ENCODE results near the gene ZDHHC14. TPM values are rescaled to one million over a fixed set of nuclear protein-coding genes. Genes with fewer than 3 reads are reported as not detected.

ZDHHC14 gene
- total and polyA plus RNA-seq, 2 of the 8 experiments (the other 6 are each of a cell fraction or from before 2014, with no cell fraction given), result 2.9 to 5.3 TPM

GRCh38 chr6:157403686-157404051 is 22.7 kb downstream of the ZDHHC14 start:
- Histone ChIP-seq H2BK20ac (ENCODE audit: low read length) (peak overlapping the region; percentile 66; the same call in 1 of the 2 replicates), H3K14ac (ENCODE audit: insufficient read length) (no peak overlapping the region), H3K23ac (ENCODE audit: insufficient read length) (no peak overlapping the region), H4K8ac (ENCODE audit: extremely low read depth, insufficient read depth, low read length) (no peak overlapping the region), H3K4ac (replicated peaks; ENCODE audit: insufficient read length, low read depth, low read length) (no peak overlapping the region), H3K23me2 (ENCODE audit: low read depth, low read length) (no peaks in the 10 kb centered on the region), H4K91ac (replicated peaks; ENCODE audit: insufficient read length, low read length) (no peak overlapping the region), H3K4me1 (replicated peaks in 1 of 4; ENCODE audit: control insufficient read depth in 3 of 4, insufficient read depth in 4 of 4, low read length in 3 of 4) (peaks cover 2 to 12% (median 6%) of the 10 kb centered on the region in 4 experiments), H2AFZ (ENCODE audit: low read length) (no peak overlapping the region), H2BK12ac (ENCODE audit: low read depth, low read length) (no peak overlapping the region), H4K5ac (ENCODE audit: insufficient read length, low read depth, low read length) (no peak overlapping the region), H3K56ac (replicated peaks; ENCODE audit: insufficient read length, low read depth, low read length) (no peak overlapping the region), H4K20me1 (replicated peaks in 1 of 2; ENCODE audit: control insufficient read depth in 1 of 2, insufficient read depth in 2 of 2, low read length in 2 of 2) (no peaks in the 10 kb centered on the region), H3K79me2 (ENCODE audit: control insufficient read depth in 1 of 2, insufficient read depth in 2 of 2, low read length in 2 of 2) (no peaks in the 10 kb centered on the region), H2BK120ac (replicated peaks; ENCODE audit: low read depth, low read length) (no peak overlapping the region), H3K27me3 (replicated peaks in 1 of 4; ENCODE audit: control insufficient read depth in 3 of 4, extremely low read depth in 1 of 4, insufficient read depth in 3 of 4, low read length in 3 of 4) (peaks cover 0 to 2% (median 0%) of the 10 kb centered on the region in 4 experiments; a peak in 1 of 7 replicates), H3K79me1 (ENCODE audit: low read depth, low read length) (peaks cover 5% of the 10 kb centered on the region), H3K18ac (ENCODE audit: extremely low read depth, low read length) (0 out of 2 replicates have a peak overlapping the region, but pooled peaks have one; percentile 13), H3K36me3 (ENCODE audit: control insufficient read depth in 2 of 4, insufficient read depth in 4 of 4, low read length in 3 of 4) (no peaks in the 10 kb centered on the region), H2BK15ac (ENCODE audit: low read length) (0 out of 2 replicates have a peak overlapping the region, but pooled peaks have one; percentile 31), H3K9ac (replicated peaks in 1 of 4; ENCODE audit: extremely low read depth in 1 of 4, low read depth in 3 of 4, low read length in 3 of 4) (no peak overlapping the region), H3K9me3 (ENCODE audit: insufficient read depth in 2 of 2, low read depth in 1 of 2, low read length in 1 of 2) (no peaks in the 10 kb centered on the region; a peak in 1 of 4 replicates), H2AK5ac (ENCODE audit: low read depth, low read length) (no peak overlapping the region), H2BK5ac (ENCODE audit: low read depth, low read length) (no peak overlapping the region), H3K27ac (ENCODE audit: low read depth, low read length) (no peak overlapping the region), H3K4me2 (ENCODE audit: insufficient read depth in 1 of 2, low read depth in 2 of 2, low read length in 2 of 2) (no peak overlapping the region), H3K4me3 (ENCODE audit: extremely low read depth in 1 of 4, insufficient read depth in 2 of 4, low read depth in 3 of 4, low read length in 4 of 4) (no peak overlapping the region)
- no peak for TF ChIP-seq JUND (IDR thresholded peaks at IDR 0.05; ENCODE audit: low read length)
- no peak for TF ChIP-seq TEAD4 (IDR thresholded peaks at IDR 0.05; ENCODE audit: low read depth, low read length)
- FAIRE-seq, result no peak
- POLR2A ChIA-PET (ENCODE audit: partially characterized antibody), result no interaction called here
- 76% methylated on average over 6 of the region's 6 CpGs; no CpG with 5 or more reads in 1 of the 2 experiments for WGBS, 2 experiments (ENCODE audit: extremely low coverage in 1 of 2, insufficient coverage in 1 of 2, insufficient read length in 1 of 2, insufficient replicate concordance in 2 of 2, low coverage in 1 of 2, low lambda C conversion rate in 2 of 2, missing lambda C conversion rate in 1 of 2)
- CTCF ChIA-PET (ENCODE audit: partially characterized antibody), result interaction anchor here (1.1 to 1.8 kb wide), 2 partner anchors 10 to 88 kb away, joined by 3 to 5 read pairs; no protein-coding TSS in a partner anchor
- no peak for DNase-seq (ENCODE audit: low read depth in 1 of 2, low spot score in 2 of 2)
